ENCODE results near the gene GRAMD2B. TPM values are rescaled to one million over a fixed set of nuclear protein-coding genes. Genes with fewer than 3 reads are reported as not detected.

Gene GRAMD2B
- total and polyA plus RNA-seq, 2 of the 8 experiments (the other 6 are each of a cell fraction or from before 2014, with no cell fraction given) = 6.4 to 9.4 TPM

DNA sequence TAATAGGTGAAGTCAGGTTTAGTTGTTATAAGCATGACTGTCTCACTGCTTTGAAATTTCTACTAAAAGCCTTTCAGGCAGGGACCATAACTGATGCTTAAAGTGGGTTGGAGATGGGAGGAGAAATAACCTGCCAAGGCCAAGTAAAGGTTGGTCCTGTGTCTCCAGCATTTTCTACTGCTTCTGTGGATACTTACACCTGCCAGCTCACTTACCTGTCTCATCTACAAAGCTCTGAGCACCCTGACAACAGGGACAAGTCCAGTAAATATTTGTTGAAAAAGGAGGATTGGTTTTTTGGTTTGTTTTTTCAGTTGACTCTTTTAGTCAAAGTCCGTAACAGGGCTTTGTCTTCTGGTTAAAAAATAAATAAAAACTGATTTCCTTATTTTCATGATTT lies 38.6 kb downstream of the GRAMD2B start:
- CTCF ChIA-PET (ENCODE audit: partially characterized antibody) = interaction anchor here (2.0 kb wide), 1 partner anchor 123 kb away, joined by 8 read pairs; no protein-coding TSS in a partner anchor
- H2BK20ac ChIP-seq (ENCODE audit: low read length) = no peak overlapping the region
- peaks cover 0 to 6% (median 2%) of the 10 kb centered on the region in 4 experiments; a peak in 2 of 8 replicates for H3K36me3 ChIP-seq (ENCODE audit: control insufficient read depth in 2 of 4, insufficient read depth in 4 of 4, low read length in 3 of 4)
- no peaks in the 10 kb centered on the region for H3K9me3 ChIP-seq (ENCODE audit: insufficient read depth in 2 of 2, low read depth in 1 of 2, low read length in 1 of 2)
- no peak overlapping the region for H2AK5ac ChIP-seq (ENCODE audit: low read depth, low read length)
- no peak overlapping the region for H3K18ac ChIP-seq (ENCODE audit: extremely low read depth, low read length)
- no peak overlapping the region for H2BK120ac ChIP-seq (replicated peaks; ENCODE audit: low read depth, low read length)
- H4K91ac ChIP-seq (replicated peaks; ENCODE audit: insufficient read length, low read length) = no peak overlapping the region
- 95% methylated on average over 1 of the region's 1 CpG; no CpG with 5 or more reads in 1 of the 2 experiments for WGBS, 2 experiments (ENCODE audit: extremely low coverage in 1 of 2, insufficient coverage in 1 of 2, insufficient read length in 1 of 2, insufficient replicate concordance in 2 of 2, low coverage in 1 of 2, low lambda C conversion rate in 2 of 2, missing lambda C conversion rate in 1 of 2)
- H3K27me3 ChIP-seq (replicated peaks in 1 of 4; ENCODE audit: control insufficient read depth in 3 of 4, extremely low read depth in 1 of 4, insufficient read depth in 3 of 4, low read length in 3 of 4) = no peaks in the 10 kb centered on the region; a peak in 2 of 7 replicates
- no peaks in the 10 kb centered on the region for H3K79me2 ChIP-seq (ENCODE audit: control insufficient read depth in 1 of 2, insufficient read depth in 2 of 2, low read length in 2 of 2)
- no peaks in the 10 kb centered on the region for H3K23me2 ChIP-seq (ENCODE audit: low read depth, low read length)
- no peak overlapping the region for H2BK12ac ChIP-seq (ENCODE audit: low read depth, low read length)
- no peak overlapping the region for H2BK15ac ChIP-seq (ENCODE audit: low read length)
- no peak overlapping the region for H3K4me2 ChIP-seq (ENCODE audit: insufficient read depth in 1 of 2, low read depth in 2 of 2, low read length in 2 of 2)
- H3K27ac ChIP-seq (ENCODE audit: low read depth, low read length) = no peak overlapping the region
- H3K23ac ChIP-seq (ENCODE audit: insufficient read length) = no peak overlapping the region
- H3K14ac ChIP-seq (ENCODE audit: insufficient read length) = no peak overlapping the region
- no peak overlapping the region for H2BK5ac ChIP-seq (ENCODE audit: low read depth, low read length)
- H3K9ac ChIP-seq (replicated peaks in 1 of 4; ENCODE audit: extremely low read depth in 1 of 4, low read depth in 3 of 4, low read length in 3 of 4) = no peak overlapping the region
- POLR2A ChIA-PET (ENCODE audit: partially characterized antibody) = interaction anchor here (1.0 to 1.3 kb wide), 2 partner anchors 9 to 38 kb away, joined by 3 read pairs; no protein-coding TSS in a partner anchor
- peaks cover 0 to 4% of the 10 kb centered on the region in 2 experiments for H4K20me1 ChIP-seq (replicated peaks in 1 of 2; ENCODE audit: control insufficient read depth in 1 of 2, insufficient read depth in 2 of 2, low read length in 2 of 2)
- no peak overlapping the region for H3K4me3 ChIP-seq (ENCODE audit: extremely low read depth in 1 of 4, insufficient read depth in 2 of 4, low read depth in 3 of 4, low read length in 4 of 4)
- H3K4me1 ChIP-seq (replicated peaks in 1 of 4; ENCODE audit: control insufficient read depth in 3 of 4, insufficient read depth in 4 of 4, low read length in 3 of 4) = peaks cover 0 to 3% (median 0%) of the 10 kb centered on the region in 4 experiments; a peak in 1 of 7 replicates
- no peak for TF ChIP-seq KDM1A (IDR thresholded peaks at IDR 0.05; ENCODE audit: borderline replicate concordance, low read length)
- TF ChIP-seq GTF2F1 (IDR thresholded peaks at IDR 0.05; ENCODE audit: borderline replicate concordance, low read depth, low read length) = no peak
- no peak overlapping the region for H3K4ac ChIP-seq (replicated peaks; ENCODE audit: insufficient read length, low read depth, low read length)
- DNase-seq (ENCODE audit: low read depth in 1 of 2, low spot score in 2 of 2) (no peak), FAIRE-seq (no peak)
- H4K5ac ChIP-seq (ENCODE audit: insufficient read length, low read depth, low read length) = no peak overlapping the region
- no peak overlapping the region for H3K56ac ChIP-seq (replicated peaks; ENCODE audit: insufficient read length, low read depth, low read length)
- no peak overlapping the region for H2AFZ ChIP-seq (ENCODE audit: low read length)
- no peak overlapping the region for H4K8ac ChIP-seq (ENCODE audit: extremely low read depth, insufficient read depth, low read length)
- no peaks in the 10 kb centered on the region for H3K79me1 ChIP-seq (ENCODE audit: low read depth, low read length)

Data from H1 (cell line).